ENCODE data around the gene TMEM151A.

DNA sequence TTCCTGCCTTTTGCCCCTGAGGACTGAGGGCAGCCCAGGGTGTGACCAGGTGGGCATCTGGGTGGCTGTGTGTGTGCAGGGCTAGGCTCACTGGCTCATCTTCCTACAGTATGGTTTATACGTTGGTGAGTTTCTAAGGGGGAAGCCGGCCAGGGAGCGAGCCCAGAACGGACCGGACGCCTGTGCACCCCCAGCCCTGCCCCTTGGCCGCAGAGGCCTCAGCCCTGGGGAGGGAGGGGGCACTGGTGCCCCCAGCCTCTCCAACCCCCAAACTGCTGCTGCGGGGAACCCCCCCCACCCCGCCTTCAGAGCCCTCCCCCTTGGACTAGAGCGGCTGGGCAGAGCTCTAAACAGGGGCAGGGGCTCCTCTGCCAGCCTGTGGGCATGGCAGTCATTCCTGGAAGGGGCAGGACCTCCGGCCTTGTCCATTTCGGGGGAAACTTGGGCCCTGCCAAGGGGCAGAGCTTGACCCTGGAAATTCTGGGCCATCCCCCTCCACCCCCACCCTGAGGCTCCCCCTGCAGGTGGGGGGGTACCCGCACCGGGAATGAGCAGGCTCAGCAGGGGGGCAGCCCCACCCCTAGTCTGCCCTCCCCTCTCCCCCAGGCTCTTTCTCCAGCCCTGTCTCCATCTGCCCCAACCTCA, 8.1 kb upstream of the TMEM151A start:
- TF ChIP-seq, protein P1, sequence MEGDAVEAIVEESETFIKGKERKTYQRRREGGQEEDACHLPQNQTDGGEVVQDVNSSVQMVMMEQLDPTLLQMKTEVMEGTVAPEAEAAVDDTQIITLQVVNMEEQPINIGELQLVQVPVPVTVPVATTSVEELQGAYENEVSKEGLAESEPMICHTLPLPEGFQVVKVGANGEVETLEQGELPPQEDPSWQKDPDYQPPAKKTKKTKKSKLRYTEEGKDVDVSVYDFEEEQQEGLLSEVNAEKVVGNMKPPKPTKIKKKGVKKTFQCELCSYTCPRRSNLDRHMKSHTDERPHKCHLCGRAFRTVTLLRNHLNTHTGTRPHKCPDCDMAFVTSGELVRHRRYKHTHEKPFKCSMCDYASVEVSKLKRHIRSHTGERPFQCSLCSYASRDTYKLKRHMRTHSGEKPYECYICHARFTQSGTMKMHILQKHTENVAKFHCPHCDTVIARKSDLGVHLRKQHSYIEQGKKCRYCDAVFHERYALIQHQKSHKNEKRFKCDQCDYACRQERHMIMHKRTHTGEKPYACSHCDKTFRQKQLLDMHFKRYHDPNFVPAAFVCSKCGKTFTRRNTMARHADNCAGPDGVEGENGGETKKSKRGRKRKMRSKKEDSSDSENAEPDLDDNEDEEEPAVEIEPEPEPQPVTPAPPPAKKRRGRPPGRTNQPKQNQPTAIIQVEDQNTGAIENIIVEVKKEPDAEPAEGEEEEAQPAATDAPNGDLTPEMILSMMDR (IDR thresholded peaks at IDR 0.05 in 4 of 5, conservative IDR thresholded peaks at IDR 0.05 in 1 of 5), result no peak
- TF ChIP-seq POLR2A (IDR thresholded peaks at IDR 0.05), result no peak

Data from gastrocnemius medialis (tissue), 4 donors.